Measurements from ENCODE around the gene PLEKHH3.

DNA sequence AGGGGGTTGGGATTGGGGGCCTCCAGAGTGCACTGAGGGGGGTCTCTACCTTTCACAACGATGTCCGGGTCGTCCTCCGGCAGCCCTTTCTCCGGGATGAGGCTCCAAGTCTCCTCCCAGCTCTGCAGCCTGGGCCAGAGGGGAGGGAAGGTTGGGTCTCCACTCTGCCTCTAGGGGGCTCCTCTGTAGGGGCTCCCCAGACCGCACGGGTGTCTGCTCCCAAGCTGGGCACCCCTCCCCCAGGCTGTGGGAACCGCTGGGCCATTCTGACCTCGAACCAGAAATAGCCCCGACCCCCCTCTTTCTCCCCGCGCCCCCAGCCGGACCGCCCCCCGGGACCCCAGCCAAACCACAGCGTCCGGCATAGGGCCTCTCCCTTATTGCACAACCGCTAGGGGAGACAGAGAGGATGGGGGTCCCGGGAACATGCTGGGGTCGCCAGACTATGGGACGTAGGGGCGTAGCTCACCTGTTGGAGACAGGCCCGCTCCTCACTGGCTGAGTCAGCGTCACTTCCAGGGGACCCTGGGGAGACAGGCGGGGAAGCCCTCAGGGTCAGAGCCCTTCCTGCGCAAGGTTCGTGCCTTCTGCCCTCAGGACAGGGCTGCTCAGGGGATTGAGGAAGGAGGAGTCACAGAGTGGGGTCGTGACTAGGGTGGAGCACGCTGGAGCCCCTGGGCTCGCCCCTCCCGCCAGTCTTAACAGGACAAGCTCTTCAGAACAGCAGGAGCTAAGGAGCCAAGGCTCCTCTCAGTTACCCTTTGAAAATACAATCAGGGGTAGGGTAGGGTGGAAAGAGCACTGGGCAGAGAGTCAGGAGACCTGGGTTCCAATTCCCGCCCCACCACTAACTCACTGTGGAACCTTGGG is 2.7 kb downstream of the PLEKHH3 start:
- TF ChIP-seq CBX3 (IDR thresholded peaks at IDR 0.05; ENCODE audit: low read depth) (no peak), CTCF (IDR thresholded peaks at IDR 0.05 in 2 of 3, conservative IDR thresholded peaks at IDR 0.05 in 1 of 3; ENCODE audit: borderline replicate concordance in 1 of 3, insufficient read depth in 1 of 3, low read depth in 2 of 3, low read length in 2 of 3) (peak in 2 of 3 experiments; percentile 63 to 64; a peak in 5 of 6 replicates), JUND (IDR thresholded peaks at IDR 0.05) (no peak), SRF (IDR thresholded peaks at IDR 0.05; ENCODE audit: low read depth) (no peak), SIN3A (IDR thresholded peaks at IDR 0.05; ENCODE audit: low read depth) (no peak), CEBPB (IDR thresholded peaks at IDR 0.05; ENCODE audit: low read depth) (no peak), FOSL1 (IDR thresholded peaks at IDR 0.05; ENCODE audit: low read depth) (no peak), POLR2A (IDR thresholded peaks at IDR 0.05; ENCODE audit: borderline replicate concordance, extremely low read depth, insufficient read depth, insufficient read length) (no peak), SP1 (IDR thresholded peaks at IDR 0.05; ENCODE audit: low read depth) (no peak), EZH2phosphoT487 (IDR thresholded peaks at IDR 0.05; ENCODE audit: borderline replicate concordance) (no peak), EZH2 (IDR thresholded peaks at IDR 0.05) (no peak), RAD21 (IDR thresholded peaks at IDR 0.05; ENCODE audit: low read depth) (no peak)
- TF ChIP-seq, protein P1, sequence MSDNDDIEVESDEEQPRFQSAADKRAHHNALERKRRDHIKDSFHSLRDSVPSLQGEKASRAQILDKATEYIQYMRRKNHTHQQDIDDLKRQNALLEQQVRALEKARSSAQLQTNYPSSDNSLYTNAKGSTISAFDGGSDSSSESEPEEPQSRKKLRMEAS (IDR thresholded peaks at IDR 0.05): no peak

Data from HCT116 (cell line).